ENCODE results near the gene PI4KB. TPM values are rescaled to one million over a fixed set of nuclear protein-coding genes. Genes with fewer than 3 reads are reported as not detected.

The PI4KB gene
- polyA plus RNA-seq, 1 of the 3 experiments (the other 2 are of a cell fraction): 62.9 TPM

- Histone ChIP-seq H3K4me2 (peak overlapping the region; percentile 58), H4K20me1 (ENCODE audit: insufficient read depth) (no peaks in the 10 kb centered on the region), H3K9me2 (no peaks in the 10 kb centered on the region), H3F3A (replicated peaks; ENCODE audit: insufficient read depth) (no peaks in the 10 kb centered on the region), H3K79me2 (ENCODE audit: insufficient read depth) (peaks cover 7% of the 10 kb centered on the region), H3K4me1 (ENCODE audit: control insufficient read depth in 1 of 2, insufficient read depth in 2 of 2, low read depth in 1 of 2, low read length in 1 of 2) (peaks cover 8 to 13% of the 10 kb centered on the region in 2 experiments; a peak in 2 of 4 replicates), H3K9ac (no peak overlapping the region), H2AFZ (ENCODE audit: low read depth) (peak overlapping the region; percentile 85), H3K27me3 (ENCODE audit: insufficient read depth) (no peaks in the 10 kb centered on the region), H3K27ac (ENCODE audit: low read depth in 2 of 2, low read length in 1 of 2) (peak overlapping the region; percentile 27 to 99; a peak in 3 of 4 replicates), H3K36me3 (replicated peaks in 1 of 2; ENCODE audit: control insufficient read depth in 1 of 2, insufficient read depth in 2 of 2, low read length in 1 of 2) (peaks cover 6 to 23% of the 10 kb centered on the region in 2 experiments), H3K4me3 (ENCODE audit: low read depth in 2 of 2, low read length in 1 of 2) (peak overlapping the region in 1 of 2 experiments; percentile 71; a peak in 3 of 4 replicates), H3K9me3 (no peaks in the 10 kb centered on the region)
- DNase-seq: no peak
- no peak for TF ChIP-seq NFIC (IDR thresholded peaks at IDR 0.05; ENCODE audit: borderline replicate concordance)
- 0 out of 2 replicates have a peak, but pooled peaks have one; percentile 13 for TF ChIP-seq SIN3A (IDR thresholded peaks at IDR 0.05; ENCODE audit: borderline replicate concordance, low read depth, low read length)
- POLR2A ChIA-PET: interaction anchor here (0.7 to 1.2 kb wide), 3 partner anchors 52 to 93 kb away, joined by 3 to 5 read pairs (median 4); partner anchors contain the start of genes PSMB4 and PSMD4
- WGBS (ENCODE audit: low lambda C conversion rate): 37% methylated on average over 12 of the region's 12 CpGs
- CTCF ChIA-PET: interaction anchor here (0.8 kb wide), 1 partner anchor 46 kb away, joined by 3 read pairs; no protein-coding TSS in a partner anchor
Observed at GRCh38 chr1:151347523-151348246, 20.5 kb upstream of the PI4KB start.

- H3K27ac ChIP-seq (ENCODE audit: low read depth in 2 of 2, low read length in 1 of 2): peak within 1 kb of the TSS; percentile 83 to 99
- H3K9me3 ChIP-seq: no peaks in the 10 kb centered on the region
- DNase-seq: peak; percentile 90
- H3K4me1 ChIP-seq (ENCODE audit: control insufficient read depth in 1 of 2, insufficient read depth in 2 of 2, low read depth in 1 of 2, low read length in 1 of 2): peaks cover 8 to 13% of the 10 kb centered on the region in 2 experiments; a peak in 2 of 4 replicates
- H3K79me2 ChIP-seq (ENCODE audit: insufficient read depth): peaks cover 7% of the 10 kb centered on the region
- H3F3A ChIP-seq (replicated peaks; ENCODE audit: insufficient read depth): no peaks in the 10 kb centered on the region
- no peaks in the 10 kb centered on the region for H3K9me2 ChIP-seq
- ChIA-PET POLR2A (interaction anchor here (0.7 to 1.2 kb wide), 3 partner anchors 52 to 92 kb away, joined by 3 to 5 read pairs (median 4); partner anchors contain the start of genes PSMB4 and PSMD4), CTCF (interaction anchor here (0.8 kb wide), 1 partner anchor 45 kb away, joined by 3 read pairs; no protein-coding TSS in a partner anchor)
- peak within 1 kb of the TSS; percentile 80 for H3K4me2 ChIP-seq
- H3K27me3 ChIP-seq (ENCODE audit: insufficient read depth): no peaks in the 10 kb centered on the region
- H3K4me3 ChIP-seq (ENCODE audit: low read depth in 2 of 2, low read length in 1 of 2): peak within 1 kb of the TSS; percentile 70 to 71
- 1% methylated on average over 38 of the region's 38 CpGs for WGBS (ENCODE audit: low lambda C conversion rate)
- H3K36me3 ChIP-seq (replicated peaks in 1 of 2; ENCODE audit: control insufficient read depth in 1 of 2, insufficient read depth in 2 of 2, low read length in 1 of 2): peaks cover 6 to 31% of the 10 kb centered on the region in 2 experiments
- H2AFZ ChIP-seq (ENCODE audit: low read depth): peak within 1 kb of the TSS; percentile 85
- no peaks in the 10 kb centered on the region for H4K20me1 ChIP-seq (ENCODE audit: insufficient read depth)
- H3K9ac ChIP-seq: peak within 1 kb of the TSS; percentile 80
- no peak for TF ChIP-seq YY1 (IDR thresholded peaks at IDR 0.05; ENCODE audit: low read depth)
- peak; percentile 41 for TF ChIP-seq GABPA (IDR thresholded peaks at IDR 0.05; ENCODE audit: low read depth)
- 0 out of 2 replicates have a peak, but pooled peaks have one; percentile 50 for TF ChIP-seq REST (IDR thresholded peaks at IDR 0.05; ENCODE audit: low read depth, low read length)
- TF ChIP-seq ZBTB33 (IDR thresholded peaks at IDR 0.05; ENCODE audit: borderline replicate concordance, low read depth): no peak
- no peak for TF ChIP-seq TCF12 (IDR thresholded peaks at IDR 0.05)
- TF ChIP-seq FOXM1 (IDR thresholded peaks at IDR 0.05; ENCODE audit: low read depth): no peak
- no peak for TF ChIP-seq ELF1 (IDR thresholded peaks at IDR 0.05)
- TF ChIP-seq USF1 (IDR thresholded peaks at IDR 0.05; ENCODE audit: borderline replicate concordance, low read depth): no peak
- TF ChIP-seq CHD2 (IDR thresholded peaks at IDR 0.05; ENCODE audit: low read length, partially characterized antibody): peak; percentile 95
- no peak for TF ChIP-seq RAD21 (IDR thresholded peaks at IDR 0.05; ENCODE audit: low read length)
- no peak for TF ChIP-seq USF2 (IDR thresholded peaks at IDR 0.05; ENCODE audit: borderline replicate concordance, low read depth, low read length)
- TF ChIP-seq POLR2AphosphoS5 (IDR thresholded peaks at IDR 0.05; ENCODE audit: low read depth, low read length): no peak
- TF ChIP-seq FOSL2 (IDR thresholded peaks at IDR 0.05; ENCODE audit: borderline replicate concordance, low read depth): no peak
- 0 out of 4 replicates have a peak, but pooled peaks of 1 of the 2 experiments have one; percentile 8 for TF ChIP-seq EP300 (IDR thresholded peaks at IDR 0.05; ENCODE audit: borderline replicate concordance in 1 of 2, low read depth in 1 of 2, low read length in 1 of 2)
- TF ChIP-seq MXI1 (IDR thresholded peaks at IDR 0.05; ENCODE audit: low read depth, low read length): peak; percentile 86
Observed at GRCh38 chr1:151346769-151347522, 19.7 kb upstream of the PI4KB start, which contains the start of gene RFX5. Gene RFX5, minus strand, starts transcription at chr1:151347252. Its CDS starts 932 bp downstream, at chr1:151346320.
